ENCODE results near the gene ARFGAP3.

The ARFGAP3 gene

DNA sequence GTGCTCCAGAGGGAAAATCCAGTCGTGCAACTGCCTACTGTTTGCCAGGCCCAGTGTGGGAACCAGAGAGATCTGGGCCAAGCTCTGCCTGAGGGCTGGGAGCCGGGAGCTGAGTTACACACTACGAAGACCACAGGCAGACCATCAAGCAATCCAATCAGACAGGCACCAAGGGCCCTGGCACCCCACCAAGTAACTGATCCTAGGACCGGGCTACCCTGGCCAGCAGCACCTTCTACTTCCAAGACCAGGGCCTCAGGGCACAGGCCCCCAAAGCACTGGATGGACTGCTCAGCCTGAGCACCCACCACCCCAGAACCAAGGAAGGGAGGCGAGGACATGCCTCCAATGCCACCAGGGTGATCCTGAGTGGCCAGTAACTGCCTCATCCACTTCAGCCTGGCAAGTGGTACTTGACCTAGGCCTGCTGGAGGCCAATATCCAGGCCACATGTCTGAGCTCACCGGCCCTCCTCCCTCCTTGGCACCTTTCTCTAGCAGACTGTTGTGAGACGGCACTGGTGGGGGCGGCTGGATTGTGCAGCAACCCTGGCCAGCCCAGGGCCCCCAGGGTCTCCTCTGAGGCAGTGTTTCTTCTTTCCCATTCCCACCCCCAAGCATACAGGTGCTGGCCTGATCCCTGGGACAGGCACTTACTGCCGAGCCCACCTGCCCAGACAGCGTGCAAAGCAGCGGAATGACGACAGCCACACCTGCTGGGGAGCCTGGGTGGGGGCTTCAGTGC, 20.7 kb upstream of the ARFGAP3 start:
- no peak overlapping the region for H3K4me3 ChIP-seq (ENCODE audit: low read depth, low read length)
- TF ChIP-seq, protein P1, sequence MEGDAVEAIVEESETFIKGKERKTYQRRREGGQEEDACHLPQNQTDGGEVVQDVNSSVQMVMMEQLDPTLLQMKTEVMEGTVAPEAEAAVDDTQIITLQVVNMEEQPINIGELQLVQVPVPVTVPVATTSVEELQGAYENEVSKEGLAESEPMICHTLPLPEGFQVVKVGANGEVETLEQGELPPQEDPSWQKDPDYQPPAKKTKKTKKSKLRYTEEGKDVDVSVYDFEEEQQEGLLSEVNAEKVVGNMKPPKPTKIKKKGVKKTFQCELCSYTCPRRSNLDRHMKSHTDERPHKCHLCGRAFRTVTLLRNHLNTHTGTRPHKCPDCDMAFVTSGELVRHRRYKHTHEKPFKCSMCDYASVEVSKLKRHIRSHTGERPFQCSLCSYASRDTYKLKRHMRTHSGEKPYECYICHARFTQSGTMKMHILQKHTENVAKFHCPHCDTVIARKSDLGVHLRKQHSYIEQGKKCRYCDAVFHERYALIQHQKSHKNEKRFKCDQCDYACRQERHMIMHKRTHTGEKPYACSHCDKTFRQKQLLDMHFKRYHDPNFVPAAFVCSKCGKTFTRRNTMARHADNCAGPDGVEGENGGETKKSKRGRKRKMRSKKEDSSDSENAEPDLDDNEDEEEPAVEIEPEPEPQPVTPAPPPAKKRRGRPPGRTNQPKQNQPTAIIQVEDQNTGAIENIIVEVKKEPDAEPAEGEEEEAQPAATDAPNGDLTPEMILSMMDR (IDR thresholded peaks at IDR 0.05; ENCODE audit: low read depth, low read length) = no peak

DNA sequence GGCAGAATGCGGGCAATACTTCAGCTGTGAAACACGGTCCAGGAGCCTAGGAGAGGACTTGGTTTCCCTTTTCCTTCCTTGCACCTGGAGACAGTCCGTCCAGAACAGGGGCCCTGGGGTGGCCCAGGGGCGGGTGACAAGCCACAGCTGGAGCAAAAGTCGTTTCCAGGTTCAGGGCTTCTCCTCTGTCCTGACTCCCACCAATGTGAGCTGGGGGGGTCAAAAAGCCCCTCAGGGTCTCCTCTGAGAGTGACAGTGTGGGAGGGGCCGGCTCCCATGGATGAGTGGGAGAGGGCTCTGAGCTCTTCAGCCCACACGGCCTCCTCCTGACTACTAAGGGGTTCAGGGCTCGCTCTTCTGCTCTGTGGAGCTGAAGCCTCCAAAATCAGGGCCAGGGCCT, 20.1 kb upstream of the ARFGAP3 start:
- no peak overlapping the region for H3K4me3 ChIP-seq (ENCODE audit: low read depth, low read length)
- TF ChIP-seq, protein P1 (IDR thresholded peaks at IDR 0.05; ENCODE audit: low read depth, low read length) = no peak

GRCh38 chr22:42876041-42876440, 19.0 kb upstream of the ARFGAP3 start:
- TF ChIP-seq, protein P1 (IDR thresholded peaks at IDR 0.05; ENCODE audit: low read depth, low read length) = no peak

DNA sequence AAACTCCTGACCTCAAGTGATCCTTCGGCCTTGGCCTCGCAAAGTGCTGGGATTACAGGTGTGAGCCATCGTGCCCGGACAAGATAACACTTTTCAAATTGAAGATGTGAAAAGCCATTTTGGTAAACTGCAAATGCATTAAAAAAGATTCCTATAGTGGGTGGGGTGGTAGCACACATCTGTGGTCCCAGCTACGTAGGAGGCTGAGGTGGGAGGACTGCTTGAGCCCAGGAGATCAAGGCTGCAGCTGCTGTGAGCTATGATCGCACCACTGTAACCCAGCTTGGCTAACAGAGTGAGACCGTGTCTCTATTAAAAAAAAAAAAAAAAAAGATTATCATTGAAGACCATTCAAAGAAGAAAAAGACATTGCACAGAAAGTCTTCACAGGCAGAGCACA, 16.9 kb upstream of the ARFGAP3 start:
- no peak overlapping the region for H3K4me3 ChIP-seq (ENCODE audit: low read depth, low read length)
- TF ChIP-seq, protein P1 (IDR thresholded peaks at IDR 0.05; ENCODE audit: low read depth, low read length) = no peak

More at GRCh38 chr22:42876041-42876440, 19.0 kb upstream of the ARFGAP3 start:
- no peak overlapping the region for H3K4me3 ChIP-seq (ENCODE audit: low read depth, low read length)

DNA sequence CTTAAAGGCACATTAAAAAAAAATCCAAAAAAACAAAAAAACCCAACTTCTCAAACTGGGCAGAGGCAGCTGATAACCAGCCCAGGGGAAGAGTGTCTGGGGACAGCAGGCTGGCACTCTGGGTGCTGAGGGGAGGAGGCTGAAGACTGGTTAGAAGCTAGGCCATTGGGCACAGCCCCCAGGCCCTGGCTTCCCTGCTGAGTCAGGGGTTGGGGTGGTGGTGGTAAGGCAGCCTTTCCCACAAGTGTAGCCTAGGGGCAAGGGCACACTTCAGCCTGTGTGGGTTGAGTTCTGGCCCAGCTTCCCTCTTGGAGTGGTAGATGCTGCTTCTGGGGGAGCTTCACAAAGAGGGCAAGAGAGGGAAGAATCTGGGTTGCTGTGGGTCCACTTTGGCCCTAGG, 16.3 kb upstream of the ARFGAP3 start:
- TF ChIP-seq, protein P1 (IDR thresholded peaks at IDR 0.05; ENCODE audit: low read depth, low read length) = no peak
- no peak overlapping the region for H3K4me3 ChIP-seq (ENCODE audit: low read depth, low read length)

DNA sequence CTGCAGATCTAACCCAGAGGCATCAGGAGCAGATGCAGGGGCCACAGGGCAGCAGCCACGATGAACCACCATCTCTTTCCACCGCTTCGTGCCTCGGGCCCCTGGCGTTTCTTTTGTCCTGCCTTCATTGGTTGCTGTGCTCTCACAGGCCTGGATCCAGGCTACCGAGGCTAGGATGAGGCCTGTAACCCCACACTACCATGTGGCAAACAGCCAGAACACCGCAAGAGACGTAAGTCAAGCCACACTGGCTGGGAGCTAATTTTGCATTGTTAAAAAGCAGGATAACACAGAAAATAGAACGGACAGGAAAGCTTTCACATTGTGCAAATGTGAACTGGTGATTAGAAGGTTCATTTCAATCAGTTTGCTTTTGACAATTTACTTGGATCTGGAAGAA, 15.7 kb upstream of the ARFGAP3 start:
- H3K4me3 ChIP-seq (ENCODE audit: low read depth, low read length) = no peak overlapping the region
- TF ChIP-seq, protein P1 (IDR thresholded peaks at IDR 0.05; ENCODE audit: low read depth, low read length) = no peak

DNA sequence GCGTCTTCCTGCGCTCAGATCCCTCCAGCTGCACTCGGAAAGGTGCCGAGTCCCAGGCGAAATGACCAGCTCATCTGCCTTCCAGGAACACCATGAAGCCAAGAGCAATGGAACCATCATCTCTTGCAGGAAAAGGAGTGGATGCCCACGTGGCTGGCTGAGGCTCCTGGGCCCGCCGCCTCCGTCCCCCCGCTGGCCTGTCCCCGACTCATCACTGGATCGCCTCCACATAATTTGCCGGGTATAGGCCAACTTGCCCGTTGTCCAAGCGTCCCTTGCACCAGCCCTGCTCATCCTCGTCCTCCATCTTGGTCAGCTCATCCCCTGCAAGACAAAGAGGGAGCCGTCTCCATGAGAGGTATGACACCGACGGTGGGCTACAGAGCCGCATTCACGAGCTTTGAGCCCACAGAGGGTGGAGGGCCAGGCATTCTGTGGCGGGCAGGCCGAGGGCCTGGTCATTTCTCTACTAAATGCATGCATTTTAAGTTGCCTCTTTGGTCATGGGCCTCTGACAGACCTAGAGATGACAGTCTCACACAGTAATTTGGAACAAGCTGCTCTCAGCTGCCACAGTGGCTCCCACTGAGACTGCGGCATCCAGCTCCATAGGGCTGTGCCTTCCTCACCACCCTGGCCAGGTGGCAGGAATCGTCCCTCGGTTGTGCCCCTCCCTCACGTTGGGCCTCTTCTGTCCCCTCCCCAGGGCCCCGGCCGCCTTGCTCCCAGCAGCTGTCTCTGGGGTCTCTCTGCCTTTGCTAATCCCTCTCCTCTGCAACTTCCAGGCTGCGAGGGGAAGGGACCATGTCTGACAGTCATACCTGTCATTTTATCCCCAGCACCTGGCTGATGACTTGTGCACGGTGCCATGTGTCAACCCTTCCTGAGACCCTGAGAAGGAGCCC, 14.3 kb upstream of the ARFGAP3 start:
- TF ChIP-seq, protein P1 (IDR thresholded peaks at IDR 0.05; ENCODE audit: low read depth, low read length) = no peak
- H3K4me3 ChIP-seq (ENCODE audit: low read depth, low read length) = no peak overlapping the region

All from WI38 (cell line).